Gastrocnemius medialis (tissue), 4 donors: Measurements from ENCODE around the gene PILRB.

ENCODE experiments used
- CTCF ChIP-seq, 5 experiments: fragments of 450-650 bp in 3 of 5; fragments of 200-600 bp in 2 of 5; sonication (generic) in 2 of 5; IDR thresholded peaks in 4 of 5; conservative IDR thresholded peaks in 1 of 5; 1 replicate in 4 of 5; 2 replicates in 1 of 5; pipeline ENCODE4 v1.5.1; 2016 to 2019; ENCODE audit warnings: antibody characterized with exemption in 5 of 5, mild to moderate bottlenecking in 3 of 5, moderate library complexity in 3 of 5
- POLR2A ChIP-seq, 2 donors: fragments of 450-650 bp; IDR thresholded peaks; one replicate each; pipeline ENCODE4 v1.6.1; 2017; ENCODE audit warnings: antibody characterized with exemption in 2 of 2, mild to moderate bottlenecking in 2 of 2, moderate library complexity in 2 of 2

DNA sequence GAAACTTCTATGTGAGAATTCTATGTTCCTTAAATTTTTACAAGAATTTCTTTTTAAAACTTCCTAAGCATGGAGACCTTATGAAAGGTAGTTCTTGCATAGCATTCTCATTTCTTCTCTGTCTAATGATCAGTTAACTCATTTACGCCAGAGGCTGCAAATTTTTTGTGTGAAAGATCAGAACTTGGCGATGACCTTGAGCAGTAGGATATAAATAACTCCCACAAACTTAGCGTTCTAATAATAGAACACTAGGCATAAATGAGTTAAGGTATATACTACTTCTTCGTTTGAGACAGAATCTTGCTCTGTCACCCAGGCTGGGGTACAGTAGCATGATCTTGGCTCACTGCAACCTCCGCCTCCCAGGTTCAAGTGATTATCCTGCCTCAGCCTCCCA, 29.0 kb downstream of the PILRB start:
- TF ChIP-seq CTCF (IDR thresholded peaks at IDR 0.05 in 4 of 5, conservative IDR thresholded peaks at IDR 0.05 in 1 of 5) (no peak), POLR2A (IDR thresholded peaks at IDR 0.05) (no peak)
